ENCODE data around the gene CLMN. TPM values are rescaled to one million over a fixed set of nuclear protein-coding genes. Genes with fewer than 3 reads are reported as not detected.

The CLMN gene
- total and polyA plus RNA-seq, 2 of the 8 experiments (the other 6 are each of a cell fraction or from before 2014, with no cell fraction given) = 1.6 to 8.2 TPM

DNA sequence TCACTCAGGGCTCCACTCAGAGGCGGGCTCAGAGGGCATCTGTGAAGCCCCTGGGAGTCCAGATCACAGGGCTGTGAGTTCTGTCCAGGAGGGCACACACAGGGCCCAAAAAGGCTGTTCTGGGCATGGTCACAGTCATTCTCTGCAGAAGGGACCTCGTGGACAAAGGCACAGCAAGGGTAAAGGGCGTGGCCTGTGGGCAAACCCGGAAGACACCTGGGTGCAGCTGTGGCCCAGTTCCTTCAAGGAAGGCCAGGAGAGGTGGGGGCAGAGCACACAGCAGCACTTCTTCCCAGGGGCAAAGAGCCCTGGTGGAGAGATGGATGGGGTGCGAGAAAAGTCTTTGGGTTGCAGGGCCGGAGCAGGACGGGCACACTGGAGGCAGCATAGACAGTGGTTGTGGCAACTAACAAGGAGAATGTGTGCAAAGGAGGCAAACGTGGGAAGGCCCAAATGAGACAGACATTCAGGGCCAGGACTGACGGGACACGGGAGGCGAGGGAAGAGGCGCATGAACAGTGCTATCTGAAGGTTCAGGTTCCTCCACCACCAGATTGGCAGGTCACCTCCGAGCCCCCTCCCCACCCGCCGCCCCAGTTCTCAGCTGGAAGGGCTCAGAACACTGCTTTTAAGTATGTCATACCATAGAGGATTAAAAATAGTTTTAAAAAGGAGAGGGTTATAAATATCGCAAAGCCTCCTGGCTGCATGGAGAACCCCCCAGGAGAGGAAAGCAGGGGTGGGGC lies 8.9 kb downstream of the CLMN start:
- Histone ChIP-seq H3K9me3 (ENCODE audit: insufficient read depth in 2 of 2, low read depth in 1 of 2, low read length in 1 of 2) (no peaks in the 10 kb centered on the region), H3K4me1 (replicated peaks in 1 of 4; ENCODE audit: control insufficient read depth in 3 of 4, insufficient read depth in 4 of 4, low read length in 3 of 4) (no peaks in the 10 kb centered on the region), H4K8ac (ENCODE audit: extremely low read depth, insufficient read depth, low read length) (no peak overlapping the region), H3K56ac (replicated peaks; ENCODE audit: insufficient read length, low read depth, low read length) (no peak overlapping the region), H3K36me3 (ENCODE audit: control insufficient read depth in 2 of 4, insufficient read depth in 4 of 4, low read length in 3 of 4) (no peaks in the 10 kb centered on the region), H2BK120ac (replicated peaks; ENCODE audit: low read depth, low read length) (no peak overlapping the region), H3K79me1 (ENCODE audit: low read depth, low read length) (no peaks in the 10 kb centered on the region; the same call in 1 of the 2 replicates), H2BK20ac (ENCODE audit: low read length) (no peak overlapping the region), H3K14ac (ENCODE audit: insufficient read length) (no peak overlapping the region), H2AK5ac (ENCODE audit: low read depth, low read length) (no peak overlapping the region), H3K9ac (replicated peaks in 1 of 4; ENCODE audit: extremely low read depth in 1 of 4, low read depth in 3 of 4, low read length in 3 of 4) (no peak overlapping the region), H2AFZ (ENCODE audit: low read length) (no peak overlapping the region), H3K4me3 (ENCODE audit: extremely low read depth in 1 of 4, insufficient read depth in 2 of 4, low read depth in 3 of 4, low read length in 4 of 4) (no peak overlapping the region), H2BK5ac (ENCODE audit: low read depth, low read length) (no peak overlapping the region), H2BK15ac (ENCODE audit: low read length) (no peak overlapping the region), H3K23me2 (ENCODE audit: low read depth, low read length) (no peaks in the 10 kb centered on the region), H3K79me2 (ENCODE audit: control insufficient read depth in 1 of 2, insufficient read depth in 2 of 2, low read length in 2 of 2) (no peaks in the 10 kb centered on the region), H3K18ac (ENCODE audit: extremely low read depth, low read length) (no peak overlapping the region), H3K4ac (replicated peaks; ENCODE audit: insufficient read length, low read depth, low read length) (no peak overlapping the region), H4K5ac (ENCODE audit: insufficient read length, low read depth, low read length) (no peak overlapping the region), H4K20me1 (replicated peaks in 1 of 2; ENCODE audit: control insufficient read depth in 1 of 2, insufficient read depth in 2 of 2, low read length in 2 of 2) (no peaks in the 10 kb centered on the region), H2BK12ac (ENCODE audit: low read depth, low read length) (no peak overlapping the region), H3K27me3 (replicated peaks in 1 of 4; ENCODE audit: control insufficient read depth in 3 of 4, extremely low read depth in 1 of 4, insufficient read depth in 3 of 4, low read length in 3 of 4) (no peaks in the 10 kb centered on the region), H4K91ac (replicated peaks; ENCODE audit: insufficient read length, low read length) (no peak overlapping the region), H3K4me2 (ENCODE audit: insufficient read depth in 1 of 2, low read depth in 2 of 2, low read length in 2 of 2) (no peak overlapping the region), H3K27ac (ENCODE audit: low read depth, low read length) (no peak overlapping the region), H3K23ac (ENCODE audit: insufficient read length) (no peak overlapping the region)
- FAIRE-seq (no peak), DNase-seq (ENCODE audit: low read depth in 1 of 2, low spot score in 2 of 2) (no peak)
- 92% methylated on average over 16 of the region's 16 CpGs; no CpG with 5 or more reads in 1 of the 2 experiments for WGBS, 2 experiments (ENCODE audit: extremely low coverage in 1 of 2, insufficient coverage in 1 of 2, insufficient read length in 1 of 2, insufficient replicate concordance in 2 of 2, low coverage in 1 of 2, low lambda C conversion rate in 2 of 2, missing lambda C conversion rate in 1 of 2)
- ChIA-PET POLR2A (ENCODE audit: partially characterized antibody) (no interaction called here), CTCF (ENCODE audit: partially characterized antibody) (no interaction called here)
- TF ChIP-seq BACH1 (IDR thresholded peaks at IDR 0.05; ENCODE audit: low read length) (no peak), RBBP5 (IDR thresholded peaks at IDR 0.05; ENCODE audit: borderline replicate concordance, low read depth, low read length) (no peak), KDM1A (IDR thresholded peaks at IDR 0.05; ENCODE audit: borderline replicate concordance, low read length) (no peak), TEAD4 (IDR thresholded peaks at IDR 0.05; ENCODE audit: low read depth, low read length) (no peak), GTF2F1 (IDR thresholded peaks at IDR 0.05; ENCODE audit: borderline replicate concordance, low read depth, low read length) (no peak), HDAC6 (IDR thresholded peaks at IDR 0.05; ENCODE audit: low read depth, low read length) (no peak), KDM4A (IDR thresholded peaks at IDR 0.05; ENCODE audit: low read depth, low read length, severe bottlenecking) (no peak), JUN (IDR thresholded peaks at IDR 0.05; ENCODE audit: low read depth, low read length) (no peak), RNF2 (IDR thresholded peaks at IDR 0.05; ENCODE audit: borderline replicate concordance, low read depth, low read length, missing control alignments, poor library complexity, severe bottlenecking) (no peak), SIRT6 (IDR thresholded peaks at IDR 0.05; ENCODE audit: low read length) (no peak)

All from H1 (cell line).